A172 (cell line): ENCODE data around the gene NFATC1. TPM values are rescaled to one million over a fixed set of nuclear protein-coding genes. Genes with fewer than 3 reads are reported as not detected.
A peak's percentile ranks its signal among the peaks of the same experiment; 100 is the strongest.
"Not testable (repeated sequence)": the region's sequence is repeated elsewhere in the genome, so short reads cannot be mapped to it uniquely, and the experiment has no call there.

Source experiments
- DNase-seq: peaks from one replicate; pipeline ENCODE4 v3.0.0-alpha.2; 2015; ENCODE audit warnings: low spot score
- total RNA-seq: library from RNA; depleted of rRNA; stranded (reverse); fragments of >200 nt; shearing (Covaris generic); gene quantifications from 2 replicates; pipeline ENCODE4 v1.2.3, GENCODE V29; 2014

Gene NFATC1
- total RNA-seq, 1 experiment from 2014 or later, result 7.7 TPM

GRCh38 chr18:79476031-79476917, 80.5 kb downstream of the NFATC1 start:
- no peak for DNase-seq

- no peak for DNase-seq
These were observed 81.3 kb downstream of the NFATC1 start for GRCh38 chr18:79476918-79477571.

GRCh38 chr18:79477711-79478483, 82.2 kb downstream of the NFATC1 start:
- no peak for DNase-seq

- no peak for DNase-seq
These were observed 82.9 kb downstream of the NFATC1 start for GRCh38 chr18:79478484-79479115.

- no peak for DNase-seq
These were observed 83.5 kb downstream of the NFATC1 start for GRCh38 chr18:79479116-79479760.

- no peak for DNase-seq
These were observed 84.0 kb downstream of the NFATC1 start for GRCh38 chr18:79479761-79480161.

DNA sequence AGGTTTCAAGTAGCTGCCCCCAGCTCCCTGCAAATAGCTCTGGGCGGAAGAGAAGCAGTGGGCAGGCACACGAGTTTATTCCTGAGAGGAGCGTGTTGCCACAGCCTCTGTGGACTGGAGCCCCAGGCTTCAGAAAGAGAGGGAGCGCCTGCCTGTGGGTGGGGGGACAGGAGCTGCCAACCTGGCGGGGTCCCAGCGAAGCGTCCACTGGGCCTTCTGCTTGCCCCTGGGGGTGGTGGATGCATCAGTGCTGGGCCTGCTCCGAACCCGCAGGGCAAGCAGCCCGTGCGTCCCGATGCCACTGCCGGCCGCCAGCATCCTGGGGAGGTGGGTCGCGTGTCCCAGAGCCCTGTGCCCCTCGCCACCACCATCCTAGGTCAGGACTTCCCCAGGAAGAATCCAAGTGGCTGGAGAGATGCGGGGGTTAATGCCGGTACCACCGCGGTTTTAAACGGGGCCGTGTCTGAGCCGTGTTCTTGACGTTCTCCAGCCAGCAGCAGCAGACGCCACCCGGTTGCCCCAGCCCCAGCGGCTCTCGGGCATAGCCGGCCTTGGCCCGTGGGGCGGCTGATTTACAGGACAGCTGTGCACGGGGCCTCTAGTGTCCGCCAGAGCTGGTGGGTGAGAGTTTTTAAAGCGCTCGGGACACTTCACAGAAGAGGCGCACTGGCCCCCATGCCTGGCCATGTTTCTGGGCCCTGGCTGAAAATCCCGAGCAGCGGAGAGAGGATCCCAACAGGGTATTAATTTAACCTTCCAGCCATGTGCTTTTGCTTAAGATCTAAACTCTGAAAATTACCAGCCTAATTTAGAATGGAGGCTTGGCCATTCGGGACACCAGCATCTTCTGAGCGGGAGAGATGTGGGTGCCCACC, 84.7 kb downstream of the NFATC1 start:
- no peak for DNase-seq

- DNase-seq, result no peak
These were observed 85.5 kb downstream of the NFATC1 start for GRCh38 chr18:79481046-79481790.

- not testable (repeated sequence) for DNase-seq
These were observed 87.7 kb downstream of the NFATC1 start for GRCh38 chr18:79483393-79483792.

DNA sequence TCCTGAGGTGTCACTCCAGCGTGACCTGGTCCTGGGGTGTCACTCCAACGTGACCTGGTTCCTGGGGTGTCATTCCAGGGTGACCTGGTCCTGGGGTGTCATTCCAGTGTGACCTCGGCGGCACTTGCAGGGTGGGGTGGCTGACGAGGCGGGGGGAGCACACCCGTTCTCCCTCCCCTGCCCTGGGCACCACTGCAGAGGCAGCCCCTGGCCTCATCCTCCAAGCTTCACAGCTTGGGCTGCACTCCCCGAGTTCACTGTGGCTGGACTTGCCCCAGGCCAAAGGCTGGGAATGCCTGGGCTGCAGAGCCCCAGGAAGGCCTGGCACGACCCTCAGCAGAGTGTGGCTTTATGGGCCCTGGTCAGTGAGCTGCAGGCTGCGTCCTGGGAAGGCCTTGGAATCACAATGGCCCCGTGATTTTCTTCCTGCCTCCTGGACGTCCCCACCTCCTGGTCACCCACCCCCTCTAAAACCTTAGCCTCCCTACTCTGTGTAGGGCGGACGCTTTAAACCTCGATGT, 88.3 kb downstream of the NFATC1 start:
- DNase-seq, result no peak

GRCh38 chr18:79484661-79485621, 89.2 kb downstream of the NFATC1 start:
- peak; percentile 85 for DNase-seq

DNA sequence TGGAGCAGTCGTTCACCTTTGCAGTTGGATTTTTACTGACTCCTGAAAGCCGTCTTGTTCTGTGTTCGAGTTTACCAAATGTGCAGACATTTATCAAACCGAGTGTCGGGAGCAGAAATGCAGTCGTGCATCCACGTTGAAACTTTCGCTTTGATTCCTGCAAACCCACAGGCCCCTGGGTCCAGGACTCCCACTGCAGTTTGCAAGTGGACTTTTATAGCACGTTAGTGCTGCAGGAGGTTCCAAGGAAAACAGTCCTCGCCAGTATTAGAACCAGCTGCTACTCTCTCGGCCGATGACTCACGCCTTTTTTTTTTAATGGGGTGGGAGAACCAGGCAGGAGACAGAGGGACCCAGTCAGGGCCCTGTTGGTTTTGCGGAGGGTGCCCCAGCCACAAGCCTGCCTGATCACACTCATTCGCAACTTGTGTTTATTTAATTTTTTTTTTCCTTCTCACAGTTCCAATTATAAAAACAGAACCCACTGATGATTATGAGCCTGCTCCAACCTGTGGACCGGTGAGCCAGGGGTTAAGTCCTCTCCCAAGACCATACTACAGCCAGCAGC, 90.1 kb downstream of the NFATC1 start:
- peak; percentile 76 for DNase-seq

GRCh38 chr18:79486356-79487182, 90.8 kb downstream of the NFATC1 start:
- DNase-seq, result no peak

- DNase-seq, result no peak
These were observed 91.6 kb downstream of the NFATC1 start for GRCh38 chr18:79487183-79487800.

- no peak for DNase-seq
These were observed 92.1 kb downstream of the NFATC1 start for GRCh38 chr18:79487801-79488201.

GRCh38 chr18:79488311-79489050, 92.8 kb downstream of the NFATC1 start:
- DNase-seq, result no peak
